ENCODE results near the gene ARHGDIA. TPM values are rescaled to one million over a fixed set of nuclear protein-coding genes. Genes with fewer than 3 reads are reported as not detected.

Gene ARHGDIA
- total and polyA plus RNA-seq, 5 donors = 101 to 217 (median 132) TPM

DNA sequence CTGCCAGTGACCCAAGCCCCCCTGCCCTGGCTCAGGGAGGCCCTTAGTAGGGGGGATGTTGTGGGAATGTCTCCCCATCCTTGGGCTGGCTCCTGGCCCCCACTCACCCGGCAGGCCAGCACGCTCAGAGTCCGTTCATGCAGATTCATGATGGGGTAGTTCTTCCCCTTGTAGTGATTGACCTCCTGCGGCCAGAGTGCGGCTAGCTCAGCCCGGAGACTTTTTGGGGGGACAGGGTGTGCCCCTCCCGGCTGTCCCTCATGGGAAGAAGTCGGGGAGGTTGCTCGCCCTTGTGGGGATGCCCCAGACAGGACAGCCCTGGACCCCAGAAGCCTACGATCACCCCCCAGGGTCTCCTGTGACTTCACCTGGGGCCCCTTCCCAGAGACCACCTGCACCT lies 34.9 kb upstream of the ARHGDIA start:
- intact Hi-C loops (cut with DNase I) = no loop called here
- Histone ChIP-seq H3K9me3 (ENCODE audit: control insufficient read depth, low read length) (no peaks in the 10 kb centered on the region), H3K27ac (ENCODE audit: low read length) (no peak overlapping the region), H3K4me1 (ENCODE audit: control insufficient read depth, insufficient read depth, low read length) (no peaks in the 10 kb centered on the region), H3K4me3 (ENCODE audit: low read length) (no peak overlapping the region), H3K27me3 (ENCODE audit: control insufficient read depth, insufficient read depth) (no peaks in the 10 kb centered on the region)
- WGBS = 93% methylated on average over 10 of the region's 10 CpGs
- ATAC-seq (no peak), DNase-seq (no peak)

- H3K4me3 ChIP-seq (ENCODE audit: low read length) = no peak overlapping the region
- no peak overlapping the region for H3K27ac ChIP-seq (ENCODE audit: low read length)
- H3K27me3 ChIP-seq (ENCODE audit: control insufficient read depth, insufficient read depth) = no peaks in the 10 kb centered on the region
- no peaks in the 10 kb centered on the region for H3K4me1 ChIP-seq (ENCODE audit: control insufficient read depth, insufficient read depth, low read length)
- intact Hi-C loops (cut with DNase I) = no loop called here
- no peaks in the 10 kb centered on the region for H3K9me3 ChIP-seq (ENCODE audit: control insufficient read depth, low read length)
- ATAC-seq = no peak
- WGBS = 93% methylated on average over 16 of the region's 16 CpGs
- DNase-seq = peak in 2 of 3 donors; percentile 33 to 54
Measured at GRCh38 chr17:81905424-81905875, 34.3 kb upstream of the ARHGDIA start.

- WGBS = 91% methylated on average over 28 of the region's 28 CpGs
- Histone ChIP-seq H3K4me3 (ENCODE audit: low read length) (no peak overlapping the region), H3K27ac (ENCODE audit: low read length) (no peak overlapping the region), H3K9me3 (ENCODE audit: control insufficient read depth, low read length) (no peaks in the 10 kb centered on the region), H3K4me1 (ENCODE audit: control insufficient read depth, insufficient read depth, low read length) (no peaks in the 10 kb centered on the region), H3K27me3 (ENCODE audit: control insufficient read depth, insufficient read depth) (no peaks in the 10 kb centered on the region)
- intact Hi-C loops (cut with DNase I) = no loop called here
- ATAC-seq (no peak), DNase-seq (peak in 1 of 3 donors; percentile 21)
Measured at GRCh38 chr17:81904600-81905423, 33.7 kb upstream of the ARHGDIA start.

GRCh38 chr17:81903896-81904599 lies 32.9 kb upstream of the ARHGDIA start:
- Histone ChIP-seq H3K4me1 (ENCODE audit: control insufficient read depth, insufficient read depth, low read length) (no peaks in the 10 kb centered on the region), H3K9me3 (ENCODE audit: control insufficient read depth, low read length) (no peaks in the 10 kb centered on the region), H3K4me3 (ENCODE audit: low read length) (no peak overlapping the region), H3K27me3 (ENCODE audit: control insufficient read depth, insufficient read depth) (no peaks in the 10 kb centered on the region), H3K27ac (ENCODE audit: low read length) (no peak overlapping the region)
- intact Hi-C loops (cut with DNase I) = no loop called here
- DNase-seq (no peak), ATAC-seq (no peak)
- WGBS = 93% methylated on average over 24 of the region's 24 CpGs

DNA sequence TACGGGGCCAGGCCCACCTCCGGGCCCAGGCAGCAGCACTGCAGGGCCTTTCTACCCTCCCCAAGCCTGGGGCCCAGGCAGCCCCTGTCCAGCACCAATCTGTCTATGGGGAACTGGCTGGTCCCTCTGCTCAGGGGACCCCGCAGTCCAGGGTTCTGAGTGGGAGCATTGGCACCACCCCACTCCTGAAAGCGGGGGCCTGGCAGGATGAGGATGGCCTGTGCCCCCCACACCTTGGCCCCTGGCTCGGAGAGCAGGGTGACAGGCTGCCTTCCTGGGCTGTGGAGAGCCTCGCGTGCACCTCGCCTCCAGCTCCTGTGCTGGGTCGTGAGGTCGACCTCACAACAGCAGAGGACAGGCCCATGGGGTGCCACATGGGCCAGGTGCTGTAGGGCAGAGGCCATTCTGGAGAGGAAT lies 32.3 kb upstream of the ARHGDIA start:
- Histone ChIP-seq H3K4me1 (ENCODE audit: control insufficient read depth, insufficient read depth, low read length) (no peaks in the 10 kb centered on the region), H3K4me3 (ENCODE audit: low read length) (no peak overlapping the region), H3K9me3 (ENCODE audit: control insufficient read depth, low read length) (no peaks in the 10 kb centered on the region), H3K27me3 (ENCODE audit: control insufficient read depth, insufficient read depth) (no peaks in the 10 kb centered on the region), H3K27ac (ENCODE audit: low read length) (no peak overlapping the region)
- WGBS = 94% methylated on average over 10 of the region's 10 CpGs
- no peak for DNase-seq
- intact Hi-C loops (cut with DNase I) = no loop called here
- ATAC-seq = no peak

DNA sequence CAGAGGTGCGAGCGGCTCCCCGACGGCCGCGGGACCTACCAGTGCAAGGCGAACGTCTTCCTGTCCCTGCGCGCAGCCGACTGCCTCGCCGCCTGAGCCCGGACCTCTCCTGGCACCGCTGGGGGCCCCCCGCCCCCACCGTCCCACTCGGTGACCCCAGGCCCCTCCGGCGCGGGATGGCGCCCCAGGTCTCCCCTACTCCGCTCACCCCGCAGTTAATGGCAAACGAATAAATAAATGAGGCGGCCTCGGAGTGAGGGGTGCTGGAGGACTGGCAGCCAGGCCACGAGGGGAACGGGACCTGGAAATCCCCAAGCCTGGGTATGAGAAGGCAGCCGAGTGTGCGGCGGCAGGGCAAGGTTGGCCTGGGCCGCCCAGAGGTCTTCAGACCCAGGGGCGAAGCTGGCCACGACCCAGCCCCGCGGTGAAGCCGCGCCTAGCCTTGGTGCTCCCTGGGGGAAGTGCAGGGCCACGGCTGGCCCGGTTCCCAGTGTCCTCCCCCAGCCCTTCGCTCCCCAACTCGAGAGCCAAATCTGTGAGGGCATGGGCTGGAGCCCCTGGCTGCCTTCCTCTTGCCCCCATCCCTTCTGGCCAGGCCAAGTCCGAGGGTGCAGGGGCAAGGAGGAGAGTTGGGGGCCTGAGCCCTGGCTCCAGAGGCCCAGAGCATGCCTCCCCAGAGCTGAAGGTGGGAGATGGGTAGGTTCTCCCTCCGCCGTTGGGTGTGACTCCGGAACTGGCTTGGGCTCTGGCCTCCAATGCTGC lies 31.7 kb upstream of the ARHGDIA start:
- WGBS = 43% methylated on average over 47 of the region's 47 CpGs
- H3K4me3 ChIP-seq (ENCODE audit: low read length) = no peak overlapping the region
- H3K27me3 ChIP-seq (ENCODE audit: control insufficient read depth, insufficient read depth) = no peaks in the 10 kb centered on the region
- H3K9me3 ChIP-seq (ENCODE audit: control insufficient read depth, low read length) = no peaks in the 10 kb centered on the region
- DNase-seq = peak in 1 of 3 donors; percentile 64
- no peaks in the 10 kb centered on the region for H3K4me1 ChIP-seq (ENCODE audit: control insufficient read depth, insufficient read depth, low read length)
- peak; percentile 1 to 2 for ATAC-seq
- no peak overlapping the region for H3K27ac ChIP-seq (ENCODE audit: low read length)
- intact Hi-C loops (cut with DNase I) = no loop called here

- intact Hi-C loops (cut with DNase I) = no loop called here
- DNase-seq (peak in 2 of 3 donors; percentile 75 to 81), ATAC-seq (peak; percentile 59 to 62)
- H3K9me3 ChIP-seq (ENCODE audit: control insufficient read depth, low read length) = no peaks in the 10 kb centered on the region
- no peaks in the 10 kb centered on the region for H3K27me3 ChIP-seq (ENCODE audit: control insufficient read depth, insufficient read depth)
- H3K27ac ChIP-seq (ENCODE audit: low read length) = no peak within 1 kb of the TSS
- peak within 1 kb of the TSS; percentile 8 for H3K4me3 ChIP-seq (ENCODE audit: low read length)
- WGBS = 1% methylated on average over 79 of the region's 79 CpGs
- H3K4me1 ChIP-seq (ENCODE audit: control insufficient read depth, insufficient read depth, low read length) = no peaks in the 10 kb centered on the region
Measured at GRCh38 chr17:81902023-81902652, 31.0 kb upstream of the ARHGDIA start, which contains the start of gene NPB. TSS of gene NPB (plus strand) at chr17:81902238. CDS start at chr17:81902278, 40 bp downstream.

- H3K4me1 ChIP-seq (ENCODE audit: control insufficient read depth, insufficient read depth, low read length) = no peaks in the 10 kb centered on the region
- H3K27ac ChIP-seq (ENCODE audit: low read length) = no peak overlapping the region
- H3K4me3 ChIP-seq (ENCODE audit: low read length) = peak overlapping the region; percentile 8
- peak in 1 of 3 donors; percentile 32 for DNase-seq
- ATAC-seq = peak in 1 of 2 donors; percentile 1
- intact Hi-C loops (cut with DNase I) = no loop called here
- no peaks in the 10 kb centered on the region for H3K27me3 ChIP-seq (ENCODE audit: control insufficient read depth, insufficient read depth)
- WGBS = 47% methylated on average over 21 of the region's 21 CpGs
- H3K9me3 ChIP-seq (ENCODE audit: control insufficient read depth, low read length) = no peaks in the 10 kb centered on the region
Measured at GRCh38 chr17:81901167-81902022, 30.3 kb upstream of the ARHGDIA start.

- H3K4me3 ChIP-seq (ENCODE audit: low read length) = no peak overlapping the region
- no peaks in the 10 kb centered on the region for H3K4me1 ChIP-seq (ENCODE audit: control insufficient read depth, insufficient read depth, low read length)
- ATAC-seq (no peak), DNase-seq (peak in 1 of 3 donors; percentile 33)
- intact Hi-C loops (cut with DNase I) = no loop called here
- H3K9me3 ChIP-seq (ENCODE audit: control insufficient read depth, low read length) = no peaks in the 10 kb centered on the region
- no peaks in the 10 kb centered on the region for H3K27me3 ChIP-seq (ENCODE audit: control insufficient read depth, insufficient read depth)
- no peak overlapping the region for H3K27ac ChIP-seq (ENCODE audit: low read length)
- WGBS = 82% methylated on average over 18 of the region's 18 CpGs
Measured at GRCh38 chr17:81900181-81900820, 29.2 kb upstream of the ARHGDIA start.

All from right cardiac atrium (tissue), 5 donors.